ENCODE data around the gene CNNM1.

DNA sequence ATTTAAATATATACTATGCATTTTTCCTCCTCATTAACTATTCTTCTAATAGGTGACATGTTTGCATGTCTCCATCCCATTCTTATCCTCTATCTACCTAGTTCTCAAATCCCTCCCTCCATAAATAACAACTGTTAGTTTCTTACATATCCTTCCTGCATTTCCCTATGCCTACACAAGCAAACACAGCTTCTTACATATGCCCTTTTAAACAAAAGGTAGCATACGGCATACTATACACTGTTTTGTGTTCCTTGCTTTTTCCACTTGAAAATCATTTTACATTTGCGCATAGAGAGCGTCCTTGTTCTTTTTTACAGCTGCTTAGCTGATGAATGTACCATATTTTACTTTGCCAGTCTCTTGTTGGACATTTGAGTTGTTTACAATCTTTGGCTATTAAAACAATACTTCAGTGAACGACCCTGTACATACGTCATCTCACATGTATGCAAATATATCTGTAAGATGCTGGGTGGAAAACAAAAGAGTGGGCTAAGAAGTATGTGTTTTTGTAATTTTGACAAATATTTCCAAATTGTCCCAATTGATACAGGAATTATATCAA, 93.5 kb downstream of the CNNM1 start:
- no peak for TF ChIP-seq POLR2A (IDR thresholded peaks at IDR 0.05; ENCODE audit: low read depth, low read length)
- no peak for TF ChIP-seq POLR2AphosphoS5 (IDR thresholded peaks at IDR 0.05; ENCODE audit: low read depth, low read length)
